Endodermal cell (in vitro differentiated cells): ENCODE measurements around the gene CTNNA2. TPM values are rescaled to one million over a fixed set of nuclear protein-coding genes. Genes with fewer than 3 reads are reported as not detected.

Experiments
- DNase-seq: peaks from one replicate; pipeline ENCODE4 v3.0.0-alpha.2; 2017
- H3K27ac ChIP-seq: 2 replicates; pipeline ENCODE4 v1.5.1; 2013; ENCODE audit warnings: mild to moderate bottlenecking, low read depth, low read length, moderate library complexity
- H3K27me3 ChIP-seq: 2 replicates; pipeline ENCODE4 v1.6.1; 2013; ENCODE audit warnings: mild to moderate bottlenecking, low read length, moderate library complexity; ENCODE audit not compliant: insufficient read depth, control insufficient read depth, poor library complexity, severe bottlenecking
- H3K36me3 ChIP-seq: 2 replicates; pipeline ENCODE4 v1.7.0; 2013; ENCODE audit warnings: mild to moderate bottlenecking, low read length, moderate library complexity; ENCODE audit not compliant: control insufficient read depth, insufficient read depth
- H3K4me1 ChIP-seq: one replicate; pipeline ENCODE4 v1.7.0; 2013; ENCODE audit warnings: low read length; ENCODE audit not compliant: control insufficient read depth, insufficient read depth
- H3K4me3 ChIP-seq: 2 replicates; pipeline ENCODE4 v1.5.1; 2013; ENCODE audit warnings: mild to moderate bottlenecking, low read length, moderate library complexity
- H3K9ac ChIP-seq: 2 replicates; pipeline ENCODE4 v1.6.1; 2013; ENCODE audit warnings: mild to moderate bottlenecking, low read length, moderate library complexity; ENCODE audit not compliant: poor library complexity, severe bottlenecking; ENCODE audit errors: extremely low read depth
- H3K9me3 ChIP-seq: 2 replicates; pipeline ENCODE4 v1.6.1; 2013; ENCODE audit warnings: mild to moderate bottlenecking, low read length, moderate library complexity; ENCODE audit not compliant: control insufficient read depth
- H3K27ac Mint-ChIP-seq: 2 replicates; pipeline ENCODE4 v1.8.0; 2020; ENCODE audit warnings: mixed read lengths
- H3K27me3 Mint-ChIP-seq: 2 replicates; pipeline ENCODE4 v1.8.0; 2021; ENCODE audit warnings: mild to moderate bottlenecking, mixed read lengths; ENCODE audit not compliant: insufficient read depth
- H3K36me3 Mint-ChIP-seq: 2 replicates; pipeline ENCODE4 v1.8.0; 2020; ENCODE audit warnings: low read depth, mixed read lengths
- H3K4me1 Mint-ChIP-seq: 2 replicates; pipeline ENCODE4 v1.8.0; 2020; ENCODE audit warnings: mixed read lengths
- H3K4me3 Mint-ChIP-seq: 2 replicates; pipeline ENCODE4 v1.8.0; 2020; ENCODE audit warnings: mild to moderate bottlenecking, moderate library complexity, mixed read lengths
- H3K9me3 Mint-ChIP-seq: 2 replicates; pipeline ENCODE4 v1.8.0; 2020; ENCODE audit warnings: mild to moderate bottlenecking, mixed read lengths
- WGBS, 2 experiments: methylation state at CpG; one replicate each; pipeline versions ENCODE4 v1.1.5 to v1.1.7; 2013; ENCODE audit warnings: missing lambda C conversion rate in 2 of 2, mixed read lengths in 1 of 2; ENCODE audit not compliant: insufficient coverage in 1 of 2, insufficient read length in 1 of 2; 5-methylcytosine and 5-hydroxymethylcytosine counted together
- total RNA-seq, 2 donors: library from RNA; stranded (reverse); fragmentation: NEBNext Ultra II Directional in 1 of 2; extraction: Animal tissue kit (Norgen Biotek cat#: 25700) in 1 of 2; gene quantifications; 2 replicates in 1 of 2; 3 replicates in 1 of 2; pipeline ENCODE4 v1.2.1, GENCODE V29; 2021
- TF ChIP-seq, protein P1 (sequence below): fragments of 200-600 bp; sonication (generic); conservative IDR thresholded peaks from 2 replicates; pipeline ENCODE4 v1.5.0; 2021; ENCODE audit warnings: antibody characterized with exemption, mild to moderate bottlenecking

The CTNNA2 gene
- total RNA-seq, 2 donors from 2014 or later, result 7.7 to 9.8 TPM

DNA sequence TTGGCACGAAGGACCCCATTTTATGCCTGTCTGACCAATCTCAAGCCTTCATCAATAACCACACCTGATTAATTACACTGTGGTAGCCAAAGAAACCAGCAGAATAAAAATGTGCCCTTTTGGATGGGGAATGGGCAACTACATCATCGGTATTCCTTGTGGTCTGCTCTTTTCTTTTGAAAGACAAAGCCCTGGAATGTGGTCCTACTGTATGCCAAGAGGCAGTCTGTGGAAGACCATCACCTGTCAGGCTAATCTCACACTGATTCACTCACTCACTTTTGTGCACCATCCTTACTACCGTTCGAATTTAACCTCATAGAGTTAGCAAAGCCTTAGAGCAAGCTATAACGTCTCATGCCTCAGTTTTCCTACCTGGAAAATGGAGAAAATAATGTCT is 1066.9 kb downstream of the CTNNA2 start:
- no peaks in the 10 kb centered on the region for H3K36me3 ChIP-seq
- WGBS, 2 experiments, result 81 to 84% methylated on average over 4 to 5 of the region's 5 CpGs
- H3K27ac ChIP-seq, result no peak overlapping the region
- H3K27me3 ChIP-seq, result no peaks in the 10 kb centered on the region
- no peak overlapping the region for H3K4me3 Mint-ChIP-seq
- DNase-seq, result no peak
- no peaks in the 10 kb centered on the region for H3K4me1 ChIP-seq
- H3K9me3 Mint-ChIP-seq, result no peaks in the 10 kb centered on the region
- H3K4me1 Mint-ChIP-seq, result no peaks in the 10 kb centered on the region
- no peak overlapping the region for H3K4me3 ChIP-seq
- H3K9ac ChIP-seq, result no peak overlapping the region
- no peaks in the 10 kb centered on the region for H3K27me3 Mint-ChIP-seq
- TF ChIP-seq, protein P1, sequence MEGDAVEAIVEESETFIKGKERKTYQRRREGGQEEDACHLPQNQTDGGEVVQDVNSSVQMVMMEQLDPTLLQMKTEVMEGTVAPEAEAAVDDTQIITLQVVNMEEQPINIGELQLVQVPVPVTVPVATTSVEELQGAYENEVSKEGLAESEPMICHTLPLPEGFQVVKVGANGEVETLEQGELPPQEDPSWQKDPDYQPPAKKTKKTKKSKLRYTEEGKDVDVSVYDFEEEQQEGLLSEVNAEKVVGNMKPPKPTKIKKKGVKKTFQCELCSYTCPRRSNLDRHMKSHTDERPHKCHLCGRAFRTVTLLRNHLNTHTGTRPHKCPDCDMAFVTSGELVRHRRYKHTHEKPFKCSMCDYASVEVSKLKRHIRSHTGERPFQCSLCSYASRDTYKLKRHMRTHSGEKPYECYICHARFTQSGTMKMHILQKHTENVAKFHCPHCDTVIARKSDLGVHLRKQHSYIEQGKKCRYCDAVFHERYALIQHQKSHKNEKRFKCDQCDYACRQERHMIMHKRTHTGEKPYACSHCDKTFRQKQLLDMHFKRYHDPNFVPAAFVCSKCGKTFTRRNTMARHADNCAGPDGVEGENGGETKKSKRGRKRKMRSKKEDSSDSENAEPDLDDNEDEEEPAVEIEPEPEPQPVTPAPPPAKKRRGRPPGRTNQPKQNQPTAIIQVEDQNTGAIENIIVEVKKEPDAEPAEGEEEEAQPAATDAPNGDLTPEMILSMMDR, result no peak
- H3K27ac Mint-ChIP-seq, result no peak overlapping the region
- H3K9me3 ChIP-seq, result no peaks in the 10 kb centered on the region
- H3K36me3 Mint-ChIP-seq, result no peaks in the 10 kb centered on the region

- H3K4me1 Mint-ChIP-seq, result no peaks in the 10 kb centered on the region
- H3K4me3 Mint-ChIP-seq, result no peak overlapping the region
- peaks cover 5% of the 10 kb centered on the region for H3K9me3 Mint-ChIP-seq
- DNase-seq, result no peak
- 87% methylated on average over 2 of the region's 2 CpGs; no CpG with 5 or more reads in 1 of the 2 experiments for WGBS, 2 experiments
- Histone ChIP-seq H3K27me3 (no peaks in the 10 kb centered on the region), H3K4me3 (no peak overlapping the region), H3K36me3 (no peaks in the 10 kb centered on the region), H3K9me3 (no peaks in the 10 kb centered on the region), H3K27ac (no peak overlapping the region), H3K4me1 (no peaks in the 10 kb centered on the region), H3K9ac (no peak overlapping the region)
- no peaks in the 10 kb centered on the region for H3K36me3 Mint-ChIP-seq
- TF ChIP-seq, protein P1, result no peak
- no peaks in the 10 kb centered on the region for H3K27me3 Mint-ChIP-seq
- H3K27ac Mint-ChIP-seq, result no peak overlapping the region
These were observed 1078.4 kb downstream of the CTNNA2 start for GRCh38 chr2:80591233-80591632.

GRCh38 chr2:80592106-80592505 is 1079.3 kb downstream of the CTNNA2 start:
- Histone ChIP-seq H3K9me3 (no peaks in the 10 kb centered on the region), H3K4me1 (no peaks in the 10 kb centered on the region), H3K4me3 (no peak overlapping the region), H3K27me3 (no peaks in the 10 kb centered on the region), H3K36me3 (no peaks in the 10 kb centered on the region), H3K9ac (no peak overlapping the region), H3K27ac (no peak overlapping the region)
- no peak overlapping the region for H3K27ac Mint-ChIP-seq
- H3K4me1 Mint-ChIP-seq, result no peaks in the 10 kb centered on the region
- DNase-seq, result no peak
- H3K27me3 Mint-ChIP-seq, result no peaks in the 10 kb centered on the region
- peaks cover 5% of the 10 kb centered on the region for H3K9me3 Mint-ChIP-seq
- WGBS, 2 experiments, result 92 to 95% methylated on average over 2 of the region's 2 CpGs
- no peaks in the 10 kb centered on the region for H3K36me3 Mint-ChIP-seq
- TF ChIP-seq, protein P1, result no peak
- no peak overlapping the region for H3K4me3 Mint-ChIP-seq
